ENCODE data around the gene ITGB5.

DNA sequence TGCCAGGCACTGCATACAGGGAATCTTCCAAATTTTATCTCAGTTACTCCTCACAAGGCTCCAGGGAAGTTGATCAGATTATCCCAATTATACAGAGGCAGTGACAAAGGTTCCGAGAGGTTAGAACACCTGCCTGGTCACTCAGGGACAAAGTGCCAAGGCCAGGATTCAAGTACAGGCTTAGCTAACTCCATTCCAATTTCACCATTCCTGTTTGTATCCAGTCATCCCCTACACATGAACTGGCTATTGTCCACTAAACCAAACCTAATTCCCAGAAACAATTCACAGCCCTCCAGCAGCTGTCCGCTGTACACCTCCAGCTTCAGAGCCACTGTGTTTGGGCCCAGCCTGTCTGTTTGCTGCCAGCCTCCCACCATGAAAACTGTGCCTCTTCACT, 31.4 kb upstream of the ITGB5 start:
- TF ChIP-seq FOS (IDR thresholded peaks at IDR 0.05; ENCODE audit: borderline replicate concordance, insufficient read depth, low read length) (no peak), CTCF (IDR thresholded peaks at IDR 0.05; ENCODE audit: extremely low read depth in 1 of 2, insufficient read depth in 1 of 2, low read depth in 1 of 2, low read length in 2 of 2) (no peak), POLR2A (IDR thresholded peaks at IDR 0.05; ENCODE audit: low read depth, low read length) (no peak), MYC (IDR thresholded peaks at IDR 0.05; ENCODE audit: low read depth, low read length) (no peak), JUN (IDR thresholded peaks at IDR 0.05; ENCODE audit: borderline replicate concordance, insufficient read depth, insufficient read length, low read depth) (no peak), GATA2 (IDR thresholded peaks at IDR 0.05; ENCODE audit: insufficient read depth, insufficient read length, low read depth, low read length) (no peak)

All from endothelial cell of umbilical vein (primary cell).